Panc1 (cell line): ENCODE results near the gene GALNT9.

Experiments used
- POLR2AphosphoS5 ChIP-seq: IDR thresholded peaks from 2 replicates; pipeline ENCODE4 v1.6.1; 2012; ENCODE audit warnings: mild to moderate bottlenecking, low read depth, low read length, moderate library complexity
- SIN3A ChIP-seq: IDR thresholded peaks from 2 replicates; pipeline ENCODE4 v1.6.1; 2012; ENCODE audit warnings: low read depth, mild to moderate bottlenecking, low read length, moderate library complexity, borderline replicate concordance; ENCODE audit not compliant: insufficient read depth
- TCF7L2 ChIP-seq: IDR thresholded peaks from 2 replicates; pipeline ENCODE4 v1.6.1; 2011; ENCODE audit warnings: mild to moderate bottlenecking, low read depth, low read length, inconsistent platforms
- TF ChIP-seq, protein P1 (sequence below): fragments of 450-650 bp; IDR thresholded peaks from 2 replicates; pipeline ENCODE4 v1.5.1; 2017; ENCODE audit warnings: mild to moderate bottlenecking
- TF ChIP-seq, protein P2 (sequence below), 2 experiments: IDR thresholded peaks; 2 replicates each; pipeline ENCODE4 v1.6.1; 2011 to 2012; ENCODE audit warnings: low read depth in 2 of 2, control low read depth in 1 of 2, low read length in 1 of 2, mild to moderate bottlenecking in 1 of 2, moderate library complexity in 1 of 2; ENCODE audit not compliant: insufficient read depth in 1 of 2

- TF ChIP-seq POLR2AphosphoS5 (no peak), TCF7L2 (peak; percentile 35; the same call in 1 of the 2 replicates), SIN3A (no peak)
- TF ChIP-seq, protein P1, sequence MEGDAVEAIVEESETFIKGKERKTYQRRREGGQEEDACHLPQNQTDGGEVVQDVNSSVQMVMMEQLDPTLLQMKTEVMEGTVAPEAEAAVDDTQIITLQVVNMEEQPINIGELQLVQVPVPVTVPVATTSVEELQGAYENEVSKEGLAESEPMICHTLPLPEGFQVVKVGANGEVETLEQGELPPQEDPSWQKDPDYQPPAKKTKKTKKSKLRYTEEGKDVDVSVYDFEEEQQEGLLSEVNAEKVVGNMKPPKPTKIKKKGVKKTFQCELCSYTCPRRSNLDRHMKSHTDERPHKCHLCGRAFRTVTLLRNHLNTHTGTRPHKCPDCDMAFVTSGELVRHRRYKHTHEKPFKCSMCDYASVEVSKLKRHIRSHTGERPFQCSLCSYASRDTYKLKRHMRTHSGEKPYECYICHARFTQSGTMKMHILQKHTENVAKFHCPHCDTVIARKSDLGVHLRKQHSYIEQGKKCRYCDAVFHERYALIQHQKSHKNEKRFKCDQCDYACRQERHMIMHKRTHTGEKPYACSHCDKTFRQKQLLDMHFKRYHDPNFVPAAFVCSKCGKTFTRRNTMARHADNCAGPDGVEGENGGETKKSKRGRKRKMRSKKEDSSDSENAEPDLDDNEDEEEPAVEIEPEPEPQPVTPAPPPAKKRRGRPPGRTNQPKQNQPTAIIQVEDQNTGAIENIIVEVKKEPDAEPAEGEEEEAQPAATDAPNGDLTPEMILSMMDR = no peak
- TF ChIP-seq, protein P2, sequence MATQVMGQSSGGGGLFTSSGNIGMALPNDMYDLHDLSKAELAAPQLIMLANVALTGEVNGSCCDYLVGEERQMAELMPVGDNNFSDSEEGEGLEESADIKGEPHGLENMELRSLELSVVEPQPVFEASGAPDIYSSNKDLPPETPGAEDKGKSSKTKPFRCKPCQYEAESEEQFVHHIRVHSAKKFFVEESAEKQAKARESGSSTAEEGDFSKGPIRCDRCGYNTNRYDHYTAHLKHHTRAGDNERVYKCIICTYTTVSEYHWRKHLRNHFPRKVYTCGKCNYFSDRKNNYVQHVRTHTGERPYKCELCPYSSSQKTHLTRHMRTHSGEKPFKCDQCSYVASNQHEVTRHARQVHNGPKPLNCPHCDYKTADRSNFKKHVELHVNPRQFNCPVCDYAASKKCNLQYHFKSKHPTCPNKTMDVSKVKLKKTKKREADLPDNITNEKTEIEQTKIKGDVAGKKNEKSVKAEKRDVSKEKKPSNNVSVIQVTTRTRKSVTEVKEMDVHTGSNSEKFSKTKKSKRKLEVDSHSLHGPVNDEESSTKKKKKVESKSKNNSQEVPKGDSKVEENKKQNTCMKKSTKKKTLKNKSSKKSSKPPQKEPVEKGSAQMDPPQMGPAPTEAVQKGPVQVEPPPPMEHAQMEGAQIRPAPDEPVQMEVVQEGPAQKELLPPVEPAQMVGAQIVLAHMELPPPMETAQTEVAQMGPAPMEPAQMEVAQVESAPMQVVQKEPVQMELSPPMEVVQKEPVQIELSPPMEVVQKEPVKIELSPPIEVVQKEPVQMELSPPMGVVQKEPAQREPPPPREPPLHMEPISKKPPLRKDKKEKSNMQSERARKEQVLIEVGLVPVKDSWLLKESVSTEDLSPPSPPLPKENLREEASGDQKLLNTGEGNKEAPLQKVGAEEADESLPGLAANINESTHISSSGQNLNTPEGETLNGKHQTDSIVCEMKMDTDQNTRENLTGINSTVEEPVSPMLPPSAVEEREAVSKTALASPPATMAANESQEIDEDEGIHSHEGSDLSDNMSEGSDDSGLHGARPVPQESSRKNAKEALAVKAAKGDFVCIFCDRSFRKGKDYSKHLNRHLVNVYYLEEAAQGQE (IDR thresholded peaks at IDR 0.05; ENCODE audit: insufficient read depth in 1 of 2, low read depth in 2 of 2, low read length in 1 of 2) = no peak
Observed at GRCh38 chr12:132327336-132328171, 1.8 kb downstream of the GALNT9 start.
